ENCODE data around the gene CTAG1A.
"Not testable (repeated sequence)": the region's sequence is repeated elsewhere in the genome, so short reads cannot be mapped to it uniquely, and the experiment has no call there.

The CTAG1A gene

DNA sequence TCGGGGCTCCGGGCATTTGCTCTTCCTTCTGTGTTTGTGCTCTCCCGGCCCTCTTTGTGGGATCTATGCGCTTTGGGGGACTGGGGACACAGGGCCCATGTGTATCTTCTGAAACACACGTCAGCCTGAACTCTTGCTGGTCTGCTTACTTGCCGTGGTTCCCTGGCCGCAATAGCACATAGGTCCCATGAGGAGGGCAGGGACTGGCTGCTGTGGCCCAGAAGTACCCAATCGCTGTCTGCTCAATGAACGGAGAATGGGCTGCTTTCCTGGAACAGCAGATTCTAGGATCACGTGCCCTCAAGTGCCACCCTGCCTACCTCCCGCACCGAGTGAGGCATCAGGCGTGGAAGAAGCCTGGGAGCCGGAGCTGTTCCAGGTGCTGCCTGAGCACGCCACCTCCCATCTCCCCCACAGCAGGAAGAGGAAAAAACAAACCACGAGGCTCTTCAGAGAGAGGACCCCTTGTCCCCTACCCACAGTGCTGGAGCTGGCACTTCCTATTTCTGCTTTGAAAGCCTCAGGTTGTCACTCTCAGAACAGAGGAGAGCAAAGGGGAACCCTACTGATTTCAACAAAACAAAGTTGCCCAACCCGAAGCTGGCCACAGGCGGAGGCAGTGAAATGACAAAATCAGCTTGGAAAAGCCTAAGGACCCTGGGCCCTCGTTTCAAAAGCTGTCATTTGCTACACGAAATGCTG lies 42.1 kb upstream of the CTAG1A start:
- Histone ChIP-seq H3K27me3 (peaks cover 46 to 85% (median 76%) of the 10 kb centered on the region in 11 experiments), H3K9me3 (replicated peaks in 1 of 11) (peaks cover 0 to 29% (median 22%) of the 10 kb centered on the region in 11 experiments; a peak in 17 of 22 replicates), H3K9ac (peak overlapping the region; percentile 69 to 87 (median 81)), H3K4me1 (peaks cover 48 to 73% (median 57%) of the 10 kb centered on the region in 10 experiments), H3K4me2 (peak overlapping the region; percentile 70 to 92 (median 86)), H3K36me3 (peaks cover 0 to 34% (median 13%) of the 10 kb centered on the region in 11 experiments; a peak in 11 of 22 replicates), H3K4me3 (peak overlapping the region in 9 of 10 experiments; percentile 5 to 80 (median 39); a peak in 15 of 20 replicates), H4K20me1 (peaks cover 0 to 31% (median 3%) of the 10 kb centered on the region in 11 experiments; a peak in 11 of 22 replicates), H3K27ac (peak overlapping the region; percentile 69 to 98 (median 94))
- TF ChIP-seq Cebpa-rat (IDR thresholded peaks at IDR 0.05): peak in 10 of 11 experiments; percentile 64 to 91 (median 86); a peak in 18 of 22 replicates

DNA sequence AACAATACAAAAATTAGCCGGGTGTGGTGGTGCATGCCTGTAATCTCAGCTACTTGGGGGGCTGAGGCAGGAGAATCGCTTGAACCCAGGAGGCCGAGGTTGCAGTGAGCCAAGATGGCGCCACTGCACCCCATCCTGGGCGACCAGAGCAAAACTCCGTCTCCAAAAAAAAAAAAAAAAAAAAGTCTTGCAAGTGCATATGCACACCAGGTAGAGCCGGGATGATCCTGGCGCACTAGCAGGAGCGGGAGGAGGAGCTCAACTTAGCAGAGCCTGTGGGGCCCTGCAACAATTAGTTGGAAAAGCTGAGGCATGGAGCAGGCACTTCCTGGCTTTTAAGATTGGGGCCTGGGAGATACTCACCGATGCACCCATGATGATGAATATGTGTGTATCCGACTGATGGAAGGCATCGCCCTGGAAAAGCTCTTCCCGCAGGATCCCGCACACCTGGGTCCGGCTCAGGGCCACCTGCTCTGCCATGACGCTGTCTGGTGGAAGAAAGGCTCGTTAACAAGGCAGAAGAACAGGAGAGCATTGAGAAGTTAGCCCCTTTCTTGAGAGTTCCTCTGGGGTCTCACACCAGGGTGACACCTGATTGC lies 39.2 kb upstream of the CTAG1A start:
- Histone ChIP-seq H3K27ac (peak overlapping the region in 9 of 11 experiments; percentile 85 to 98 (median 94); a peak in 18 of 22 replicates), H3K36me3 (peaks cover 0 to 27% (median 9%) of the 10 kb centered on the region in 11 experiments; a peak in 11 of 22 replicates), H3K27me3 (peaks cover 38 to 84% (median 67%) of the 10 kb centered on the region in 11 experiments), H3K4me2 (peak overlapping the region; percentile 70 to 92 (median 86)), H3K9ac (peak overlapping the region; percentile 84 to 91 (median 87); a peak in 21 of 22 replicates), H3K4me3 (peak overlapping the region; percentile 58 to 80 (median 74)), H4K20me1 (peaks cover 4 to 29% (median 16%) of the 10 kb centered on the region in 11 experiments; a peak in 16 of 22 replicates), H3K9me3 (replicated peaks in 1 of 11) (peaks cover 0 to 41% (median 22%) of the 10 kb centered on the region in 11 experiments; a peak in 17 of 22 replicates), H3K4me1 (peaks cover 60 to 71% (median 67%) of the 10 kb centered on the region in 10 experiments)
- TF ChIP-seq Cebpa-rat (IDR thresholded peaks at IDR 0.05): no peak

DNA sequence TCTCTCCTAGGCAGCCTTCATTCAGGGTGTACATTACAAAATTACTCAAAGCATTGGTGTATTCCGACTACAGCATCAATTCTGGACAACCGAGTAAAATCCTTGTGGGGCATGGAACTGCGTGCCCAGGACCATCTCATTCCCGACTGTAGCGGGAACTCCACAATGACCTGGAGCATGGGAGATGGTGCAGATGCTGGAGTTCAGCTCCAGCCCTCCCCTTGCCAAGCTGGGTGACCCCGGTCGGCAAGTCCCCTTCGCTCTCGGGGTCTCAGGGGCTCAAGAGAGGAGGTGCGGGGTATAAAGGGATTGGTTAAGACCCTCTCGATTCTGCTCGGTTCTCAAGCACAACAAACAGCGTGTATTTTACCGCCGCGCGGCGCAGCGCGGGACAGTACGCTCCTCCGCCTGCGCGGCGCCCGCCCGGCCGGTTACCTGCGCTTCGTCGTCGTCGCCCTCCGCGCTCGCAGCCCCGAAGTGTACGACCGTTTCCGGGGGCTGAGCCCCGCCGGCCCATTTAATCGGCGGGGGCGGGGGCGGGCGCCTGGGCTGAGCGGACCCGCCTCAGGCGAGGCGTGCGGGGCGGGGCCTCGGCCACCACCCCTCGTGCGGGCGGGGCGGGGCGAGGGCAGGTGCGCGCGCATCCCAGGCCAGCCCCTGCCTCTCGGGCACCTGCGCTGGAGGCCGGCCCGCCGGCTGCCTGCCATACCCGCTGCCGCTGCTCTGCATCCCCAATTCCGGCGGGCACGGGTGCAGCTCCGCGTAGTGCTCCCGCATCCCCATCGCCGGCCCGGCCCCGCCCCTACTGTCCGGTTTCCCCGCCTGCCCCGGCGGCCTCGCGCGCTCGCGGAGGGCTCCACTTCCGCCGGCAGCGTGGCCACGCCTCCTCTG lies 38.3 kb upstream of the CTAG1A start, which contains the start of gene G6PD:
Gene G6PD, minus strand, starts transcription at position 493 of the 891 bp plus-strand sequence. CDS start 691 bp downstream, outside the sequence.
- Histone ChIP-seq H3K27ac (peak within 1 kb of the TSS; percentile 66 to 98 (median 87)), H3K4me2 (peak within 1 kb of the TSS; percentile 70 to 92 (median 86)), H3K4me3 (peak within 1 kb of the TSS; percentile 58 to 80 (median 74)), H3K27me3 (peaks cover 40 to 84% (median 67%) of the 10 kb centered on the region in 11 experiments), H3K36me3 (peaks cover 0 to 20% (median 9%) of the 10 kb centered on the region in 11 experiments; a peak in 9 of 22 replicates), H4K20me1 (peaks cover 0 to 37% (median 17%) of the 10 kb centered on the region in 11 experiments; a peak in 15 of 22 replicates), H3K4me1 (peaks cover 52 to 66% (median 60%) of the 10 kb centered on the region in 10 experiments), H3K9ac (peak within 1 kb of the TSS; percentile 84 to 91 (median 87)), H3K9me3 (replicated peaks in 1 of 11) (peaks cover 0 to 48% (median 22%) of the 10 kb centered on the region in 11 experiments; a peak in 17 of 22 replicates)
- no peak for TF ChIP-seq Cebpa-rat (IDR thresholded peaks at IDR 0.05)

- Histone ChIP-seq H3K27me3 (peaks cover 40 to 82% (median 64%) of the 10 kb centered on the region in 11 experiments), H3K27ac (peak within 1 kb of the TSS; percentile 66 to 98 (median 87)), H3K9me3 (replicated peaks in 1 of 11) (peaks cover 0 to 53% (median 22%) of the 10 kb centered on the region in 11 experiments; a peak in 17 of 22 replicates), H3K4me2 (peak within 1 kb of the TSS; percentile 82 to 92 (median 86)), H3K4me1 (peaks cover 49 to 66% (median 54%) of the 10 kb centered on the region in 10 experiments), H3K9ac (peak within 1 kb of the TSS; percentile 84 to 91 (median 87)), H3K4me3 (peak within 1 kb of the TSS; percentile 58 to 80 (median 74)), H3K36me3 (peaks cover 0 to 20% (median 9%) of the 10 kb centered on the region in 11 experiments; a peak in 9 of 22 replicates), H4K20me1 (peaks cover 0 to 42% (median 22%) of the 10 kb centered on the region in 11 experiments; a peak in 15 of 22 replicates)
- TF ChIP-seq Cebpa-rat (IDR thresholded peaks at IDR 0.05): no peak
Measured at GRCh38 chrX:154547245-154548027, 37.5 kb upstream of the CTAG1A start, which contains the start of gene IKBKG. Gene IKBKG, plus strand, starts transcription at chrX:154547620. Its CDS starts 4,383 bp downstream, at chrX:154552003.

DNA sequence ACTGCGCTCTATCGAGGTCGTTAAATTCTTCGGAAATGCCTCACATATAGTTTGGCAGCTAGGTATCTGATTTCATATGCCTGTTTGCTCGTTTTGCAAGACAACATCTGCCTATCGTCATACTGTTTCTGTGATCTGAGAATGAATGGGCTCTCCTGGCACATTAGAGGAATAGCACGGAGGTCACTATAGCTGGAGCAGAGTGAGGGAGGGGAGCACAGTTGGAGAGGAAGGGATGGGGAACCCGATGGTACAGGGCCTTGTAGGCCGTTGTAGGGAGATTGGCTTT lies 37.0 kb upstream of the CTAG1A start:
- peak overlapping the region; percentile 58 to 80 (median 74) for H3K4me3 ChIP-seq
- peaks cover 0 to 44% (median 24%) of the 10 kb centered on the region in 11 experiments; a peak in 15 of 22 replicates for H4K20me1 ChIP-seq
- peaks cover 36 to 78% (median 61%) of the 10 kb centered on the region in 11 experiments for H3K27me3 ChIP-seq
- H3K4me1 ChIP-seq: peaks cover 45 to 64% (median 48%) of the 10 kb centered on the region in 10 experiments
- TF ChIP-seq Cebpa-rat (IDR thresholded peaks at IDR 0.05): no peak
- peak overlapping the region; percentile 66 to 98 (median 87) for H3K27ac ChIP-seq
- peak overlapping the region; percentile 72 to 89 (median 82) for H3K4me2 ChIP-seq
- peaks cover 0 to 23% (median 9%) of the 10 kb centered on the region in 11 experiments; a peak in 12 of 22 replicates for H3K36me3 ChIP-seq
- H3K9ac ChIP-seq: peak overlapping the region; percentile 84 to 91 (median 87)
- H3K9me3 ChIP-seq (replicated peaks in 1 of 11): peaks cover 0 to 53% (median 22%) of the 10 kb centered on the region in 11 experiments; a peak in 17 of 22 replicates

GRCh38 chrX:154549766-154550165 lies 35.2 kb upstream of the CTAG1A start:
- Histone ChIP-seq H3K9ac (peak overlapping the region in 4 of 11 experiments; percentile 5 to 87 (median 12); a peak in 3 of 22 replicates), H4K20me1 (peaks cover 3 to 59% (median 42%) of the 10 kb centered on the region in 11 experiments; a peak in 17 of 22 replicates), H3K36me3 (peaks cover 6 to 35% (median 20%) of the 10 kb centered on the region in 11 experiments; a peak in 19 of 22 replicates), H3K4me2 (peak overlapping the region in 9 of 11 experiments; percentile 72 to 89 (median 82); a peak in 13 of 22 replicates), H3K4me1 (peaks cover 27 to 52% (median 32%) of the 10 kb centered on the region in 10 experiments), H3K27ac (no peak overlapping the region), H3K9me3 (replicated peaks in 1 of 11) (peaks cover 0 to 53% (median 26%) of the 10 kb centered on the region in 11 experiments; a peak in 17 of 22 replicates), H3K27me3 (peaks cover 40 to 78% (median 61%) of the 10 kb centered on the region in 11 experiments), H3K4me3 (no peak overlapping the region)
- TF ChIP-seq Cebpa-rat (IDR thresholded peaks at IDR 0.05): no peak

DNA sequence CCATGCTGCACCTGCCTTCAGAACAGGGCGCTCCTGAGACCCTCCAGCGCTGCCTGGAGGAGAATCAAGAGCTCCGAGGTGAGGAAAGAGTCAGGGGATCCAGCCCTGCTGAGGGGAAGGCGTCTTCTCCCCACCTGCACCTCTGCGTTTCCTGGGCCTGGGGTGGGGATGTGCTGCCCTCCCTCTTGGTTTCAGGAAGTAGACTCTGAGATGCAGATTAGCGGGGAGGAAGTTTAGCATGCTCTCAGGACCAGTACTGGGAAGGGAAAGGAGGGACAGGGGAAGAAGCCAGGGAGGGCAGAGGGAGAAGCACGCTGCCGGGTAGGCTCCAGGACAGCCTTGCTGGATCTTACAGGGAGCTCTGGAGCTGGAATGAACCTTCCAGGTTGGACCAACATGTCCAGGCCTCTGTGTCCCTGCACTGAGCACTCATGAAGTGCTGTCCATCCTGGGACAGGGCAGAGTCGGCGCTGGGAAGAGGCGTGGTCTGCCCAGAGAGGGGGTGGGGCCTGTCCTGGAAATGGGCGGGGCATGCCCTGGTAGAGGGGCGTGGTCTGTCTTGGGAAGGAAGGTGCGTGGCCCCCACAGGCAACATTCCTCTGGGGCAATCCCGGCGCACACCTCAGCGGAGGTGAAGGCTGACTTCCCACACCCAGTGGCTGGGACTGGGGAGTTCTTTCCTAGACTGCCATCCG lies 32.7 kb upstream of the CTAG1A start:
- not testable (repeated sequence) for H3K27ac ChIP-seq, H3K4me3 ChIP-seq, H3K9ac ChIP-seq
- peak overlapping the region in 2 of 11 experiments; percentile 35 to 38; a peak in 3 of 22 replicates for H3K4me2 ChIP-seq
- peaks cover 6 to 33% (median 24%) of the 10 kb centered on the region in 11 experiments; a peak in 18 of 22 replicates for H3K36me3 ChIP-seq
- peaks cover 10 to 38% (median 16%) of the 10 kb centered on the region in 10 experiments; a peak in 19 of 20 replicates for H3K4me1 ChIP-seq
- peaks cover 44 to 70% (median 59%) of the 10 kb centered on the region in 11 experiments for H3K27me3 ChIP-seq
- H3K9me3 ChIP-seq (replicated peaks in 1 of 11): peaks cover 0 to 32% (median 8%) of the 10 kb centered on the region in 11 experiments; a peak in 14 of 22 replicates
- H4K20me1 ChIP-seq: peaks cover 3 to 65% (median 45%) of the 10 kb centered on the region in 11 experiments; a peak in 17 of 22 replicates

DNA sequence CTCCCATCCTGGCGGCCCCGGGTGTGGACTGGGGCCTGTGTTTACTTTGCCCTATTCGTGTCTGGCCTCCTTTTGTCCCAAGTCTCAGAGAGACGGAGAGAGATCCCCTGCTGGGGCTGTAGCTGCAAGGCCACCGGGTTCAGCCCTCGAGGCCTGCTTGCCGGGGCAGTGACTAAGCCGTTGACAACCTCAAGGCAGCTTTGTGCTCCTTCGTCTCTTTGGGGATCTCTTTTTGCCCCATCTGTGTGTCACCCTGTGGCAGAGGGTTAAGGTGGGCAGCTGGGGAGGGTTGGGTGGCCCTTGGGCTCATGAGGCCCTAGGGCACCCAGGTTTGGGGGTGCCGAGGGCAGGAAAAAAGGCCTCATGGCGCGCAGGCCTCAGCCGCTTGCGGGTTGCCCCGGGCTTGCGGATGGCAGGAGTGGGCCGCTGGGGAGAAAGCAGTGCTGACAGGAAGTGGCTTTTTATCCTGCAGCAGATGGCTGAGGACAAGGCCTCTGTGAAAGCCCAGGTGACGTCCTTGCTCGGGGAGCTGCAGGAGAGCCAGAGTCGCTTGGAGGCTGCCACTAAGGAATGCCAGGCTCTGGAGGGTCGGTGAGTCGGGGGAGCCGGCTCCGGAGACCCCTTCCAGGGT lies 26.8 kb upstream of the CTAG1A start:
- H3K27ac ChIP-seq, H3K9ac ChIP-seq, H3K4me2 ChIP-seq, H3K4me1 ChIP-seq, H3K4me3 ChIP-seq: not testable (repeated sequence)
- H4K20me1 ChIP-seq: peaks cover 3 to 23% (median 18%) of the 10 kb centered on the region in 11 experiments; a peak in 17 of 22 replicates
- H3K9me3 ChIP-seq (replicated peaks in 1 of 11): peaks cover 0 to 14% (median 0%) of the 10 kb centered on the region in 11 experiments; a peak in 3 of 22 replicates
- peaks cover 12 to 24% (median 22%) of the 10 kb centered on the region in 11 experiments; a peak in 18 of 22 replicates for H3K27me3 ChIP-seq
- peaks cover 6 to 24% (median 18%) of the 10 kb centered on the region in 11 experiments; a peak in 18 of 22 replicates for H3K36me3 ChIP-seq

DNA sequence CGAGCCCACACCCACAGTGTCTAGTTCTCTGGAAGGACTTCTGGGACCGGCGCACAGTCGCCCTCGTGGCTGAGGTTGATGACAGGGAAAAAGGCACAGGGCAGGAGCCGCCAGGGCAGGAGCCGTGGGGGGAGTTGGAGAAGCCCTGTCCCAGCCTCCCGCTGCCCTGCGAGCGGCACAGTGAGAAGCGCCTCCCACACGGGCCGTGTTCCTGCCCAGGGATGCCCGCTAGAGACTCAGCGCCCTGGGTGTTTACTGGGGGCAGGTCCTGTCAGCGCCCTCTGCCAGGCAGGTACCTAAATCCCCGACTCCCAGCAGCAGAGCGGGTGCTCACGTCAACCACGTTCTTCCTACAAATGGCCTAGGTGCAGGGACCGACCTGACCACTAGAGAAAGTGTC lies 26.0 kb upstream of the CTAG1A start:
- H3K27me3 ChIP-seq: peaks cover 9 to 17% (median 15%) of the 10 kb centered on the region in 11 experiments; a peak in 18 of 22 replicates
- H3K4me1 ChIP-seq; H3K4me2 ChIP-seq; H3K4me3 ChIP-seq; H3K27ac ChIP-seq; H3K9me3 ChIP-seq (replicated peaks in 1 of 11); H3K9ac ChIP-seq: not testable (repeated sequence)
- peaks cover 0 to 17% (median 11%) of the 10 kb centered on the region in 11 experiments; a peak in 17 of 22 replicates for H3K36me3 ChIP-seq
- peaks cover 0 to 15% (median 11%) of the 10 kb centered on the region in 11 experiments; a peak in 15 of 22 replicates for H4K20me1 ChIP-seq
